GM12891 (cell line): ENCODE measurements around the gene OVOL2.

Experiments used
- POLR2AphosphoS5 ChIP-seq: IDR thresholded peaks from 2 replicates; pipeline ENCODE4 v1.6.1; 2011; ENCODE audit warnings: low read depth, low read length, control low read depth
- TAF1 ChIP-seq: IDR thresholded peaks from 2 replicates; pipeline ENCODE4 v1.6.1; 2011; ENCODE audit warnings: low read depth, low read length, control low read depth

- no peak for TF ChIP-seq POLR2AphosphoS5
- TF ChIP-seq TAF1 = no peak
Observed at GRCh38 chr20:18024606-18025127, 33.0 kb downstream of the OVOL2 start.
